Calu3 (cell line): ENCODE results near the gene CARMIL1. TPM values are rescaled to one million over a fixed set of nuclear protein-coding genes. Genes with fewer than 3 reads are reported as not detected.

ENCODE experiments used
- BruUV-seq: library from RNA; stranded (reverse); fragments of 400-500 nt; replicated peaks from 2 replicates; lab custom pipeline; 2021; lab: Mats Ljungman, UMichigan
- CTCF ChIA-PET: fragments of 300-600 bp; sonication (Branson Sonifier 250); formaldehyde crosslinking; loops from one replicate; lab custom pipeline; 2022; ENCODE audit warnings: antibody characterized with exemption; lab: Charles Lee
- DNase-seq: peaks from one replicate; pipeline ENCODE4 v3.0.0; 2022
- H3K27ac Mint-ChIP-seq: one replicate; pipeline ENCODE4 v1.8.0; 2022; ENCODE audit warnings: mixed read lengths; ENCODE audit not compliant: unreplicated experiment
- H3K27me3 Mint-ChIP-seq: one replicate; pipeline ENCODE4 v1.8.0; 2022; ENCODE audit warnings: mixed read lengths; ENCODE audit not compliant: unreplicated experiment
- H3K36me3 Mint-ChIP-seq: one replicate; pipeline ENCODE4 v1.8.0; 2022; ENCODE audit warnings: mild to moderate bottlenecking, moderate library complexity, mixed read lengths; ENCODE audit not compliant: insufficient read depth, unreplicated experiment
- H3K4me1 Mint-ChIP-seq: one replicate; pipeline ENCODE4 v1.8.0; 2022; ENCODE audit warnings: mild to moderate bottlenecking, low read depth, mixed read lengths; ENCODE audit not compliant: unreplicated experiment
- H3K4me3 Mint-ChIP-seq: one replicate; pipeline ENCODE4 v1.8.0; 2022; ENCODE audit warnings: mild to moderate bottlenecking, low read depth, moderate library complexity, mixed read lengths; ENCODE audit not compliant: unreplicated experiment
- H3K9me3 Mint-ChIP-seq: one replicate; pipeline ENCODE4 v1.8.0; 2022; ENCODE audit warnings: low read depth, mixed read lengths; ENCODE audit not compliant: unreplicated experiment
- intact Hi-C: fragments of 100-400 bp; cut with micrococcal nuclease; formaldehyde crosslinking; loops from one replicate; pipeline ENCODE4 v1.10.0; 2022; ENCODE audit not compliant: unreplicated experiment
- total RNA-seq: library from RNA; stranded (reverse); gene quantifications from 2 replicates; pipeline ENCODE4 v1.2.3, GENCODE V29; 2022
- TF ChIP-seq, protein P1 (sequence below): fragments of 200-600 bp; IDR thresholded peaks from one replicate; pipeline ENCODE4 v1.8.0; 2022; ENCODE audit warnings: antibody characterized with exemption; ENCODE audit not compliant: unreplicated experiment

Gene CARMIL1
- total RNA-seq, 1 experiment from 2014 or later, result 92.4 TPM

DNA sequence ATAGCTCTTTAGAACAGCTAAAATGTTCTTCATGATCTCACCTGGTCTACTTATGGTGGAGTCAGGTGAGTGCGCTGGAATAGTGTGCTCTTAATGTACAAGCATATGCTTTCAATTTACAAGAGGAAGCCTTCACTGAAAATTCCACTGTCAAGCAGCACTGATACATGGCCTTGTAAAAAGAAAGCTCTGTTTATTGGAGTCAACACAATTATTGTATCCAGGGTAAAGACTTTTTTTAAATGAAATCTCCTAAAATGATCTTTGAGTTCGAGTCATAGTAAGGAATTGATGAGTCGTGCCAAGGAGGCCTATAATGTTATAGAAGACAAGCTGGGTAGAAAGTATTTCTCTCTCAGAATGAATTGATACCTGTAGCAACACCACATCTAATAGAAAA, 41.6 kb upstream of the CARMIL1 start:
- TF ChIP-seq, protein P1, sequence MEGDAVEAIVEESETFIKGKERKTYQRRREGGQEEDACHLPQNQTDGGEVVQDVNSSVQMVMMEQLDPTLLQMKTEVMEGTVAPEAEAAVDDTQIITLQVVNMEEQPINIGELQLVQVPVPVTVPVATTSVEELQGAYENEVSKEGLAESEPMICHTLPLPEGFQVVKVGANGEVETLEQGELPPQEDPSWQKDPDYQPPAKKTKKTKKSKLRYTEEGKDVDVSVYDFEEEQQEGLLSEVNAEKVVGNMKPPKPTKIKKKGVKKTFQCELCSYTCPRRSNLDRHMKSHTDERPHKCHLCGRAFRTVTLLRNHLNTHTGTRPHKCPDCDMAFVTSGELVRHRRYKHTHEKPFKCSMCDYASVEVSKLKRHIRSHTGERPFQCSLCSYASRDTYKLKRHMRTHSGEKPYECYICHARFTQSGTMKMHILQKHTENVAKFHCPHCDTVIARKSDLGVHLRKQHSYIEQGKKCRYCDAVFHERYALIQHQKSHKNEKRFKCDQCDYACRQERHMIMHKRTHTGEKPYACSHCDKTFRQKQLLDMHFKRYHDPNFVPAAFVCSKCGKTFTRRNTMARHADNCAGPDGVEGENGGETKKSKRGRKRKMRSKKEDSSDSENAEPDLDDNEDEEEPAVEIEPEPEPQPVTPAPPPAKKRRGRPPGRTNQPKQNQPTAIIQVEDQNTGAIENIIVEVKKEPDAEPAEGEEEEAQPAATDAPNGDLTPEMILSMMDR, result no peak
- CTCF ChIA-PET, result interaction anchor here (0.6 to 1.6 kb wide), 5 partner anchors 13 to 82 kb away, joined by 3 to 5 read pairs (median 3); no protein-coding TSS in a partner anchor
- H3K36me3 Mint-ChIP-seq, result no peaks in the 10 kb centered on the region
- no peak overlapping the region for H3K27ac Mint-ChIP-seq
- H3K9me3 Mint-ChIP-seq, result no peaks in the 10 kb centered on the region
- intact Hi-C loops, result no loop called here
- DNase-seq, result no peak
- H3K27me3 Mint-ChIP-seq, result no peaks in the 10 kb centered on the region
- H3K4me3 Mint-ChIP-seq, result no peak overlapping the region
- H3K4me1 Mint-ChIP-seq, result no peaks in the 10 kb centered on the region
- no TSS peak for BruUV-seq

GRCh38 chr6:25239059-25239458, 40.1 kb upstream of the CARMIL1 start:
- intact Hi-C loops, result no loop called here
- Mint-ChIP-seq H3K36me3 (no peaks in the 10 kb centered on the region), H3K9me3 (no peaks in the 10 kb centered on the region), H3K4me3 (no peak overlapping the region), H3K27me3 (no peaks in the 10 kb centered on the region), H3K27ac (no peak overlapping the region), H3K4me1 (no peaks in the 10 kb centered on the region)
- TF ChIP-seq, protein P1, result no peak
- no TSS peak for BruUV-seq
- CTCF ChIA-PET, result interaction anchor here (0.7 kb wide), 3 partner anchors 43 to 316 kb away, joined by 4 to 8 read pairs (median 4); no protein-coding TSS in a partner anchor
- DNase-seq, result no peak

DNA sequence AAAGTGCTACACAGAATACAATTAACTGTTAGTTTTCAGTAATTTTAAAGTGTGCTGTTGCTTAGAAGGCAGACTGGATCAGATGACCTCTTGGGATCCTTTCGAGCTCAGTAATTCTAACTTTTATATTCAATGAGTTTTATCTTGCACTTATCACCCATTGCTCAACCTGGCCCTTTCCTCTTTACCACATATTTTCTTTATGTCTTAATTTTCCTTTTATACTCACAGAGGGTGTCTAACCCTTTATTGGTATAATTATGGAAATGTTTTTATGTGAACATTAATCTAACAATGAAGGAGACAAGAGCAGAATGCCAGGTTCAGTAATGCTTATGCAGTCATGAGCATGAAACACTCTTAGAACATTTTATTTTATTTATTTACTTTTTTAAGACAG, 39.7 kb upstream of the CARMIL1 start:
- H3K4me3 Mint-ChIP-seq, result no peak overlapping the region
- no peak for DNase-seq
- TF ChIP-seq, protein P1, result no peak
- H3K36me3 Mint-ChIP-seq, result no peaks in the 10 kb centered on the region
- no peaks in the 10 kb centered on the region for H3K27me3 Mint-ChIP-seq
- intact Hi-C loops, result no loop called here
- H3K4me1 Mint-ChIP-seq, result no peaks in the 10 kb centered on the region
- CTCF ChIA-PET, result interaction anchor here (0.7 kb wide), 2 partner anchors 43 to 97 kb away, joined by 4 to 8 read pairs; no protein-coding TSS in a partner anchor
- BruUV-seq, result no TSS peak
- no peak overlapping the region for H3K27ac Mint-ChIP-seq
- H3K9me3 Mint-ChIP-seq, result no peaks in the 10 kb centered on the region

DNA sequence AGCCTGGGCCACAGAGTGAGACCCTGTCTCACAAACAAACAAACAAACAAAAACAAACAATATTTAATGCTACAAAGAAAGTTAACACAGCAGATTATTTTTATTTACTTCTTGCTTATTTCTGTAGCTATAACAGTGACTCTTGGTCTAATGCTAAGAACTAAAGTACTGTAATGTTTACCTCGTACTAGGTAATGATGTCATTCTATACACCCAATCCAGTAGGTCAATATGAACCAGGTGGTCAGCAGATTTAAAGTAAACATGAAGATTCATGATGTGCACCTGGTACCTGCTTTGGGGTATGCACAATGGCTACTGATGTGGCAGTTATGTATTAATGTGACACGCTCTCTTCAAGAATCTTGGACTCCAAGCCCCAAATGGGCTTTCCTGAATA, 36.6 kb upstream of the CARMIL1 start:
- no peak overlapping the region for H3K4me3 Mint-ChIP-seq
- TF ChIP-seq, protein P1, result no peak
- H3K27ac Mint-ChIP-seq, result no peak overlapping the region
- DNase-seq, result no peak
- no peaks in the 10 kb centered on the region for H3K27me3 Mint-ChIP-seq
- H3K36me3 Mint-ChIP-seq, result no peaks in the 10 kb centered on the region
- CTCF ChIA-PET, result no interaction called here
- H3K9me3 Mint-ChIP-seq, result no peaks in the 10 kb centered on the region
- no peaks in the 10 kb centered on the region for H3K4me1 Mint-ChIP-seq
- no TSS peak for BruUV-seq
- intact Hi-C loops, result no loop called here
